Measurements from ENCODE around the gene CLPSL2.

The CLPSL2 gene

GRCh38 chr6:35737413-35738211 lies 38.8 kb upstream of the CLPSL2 start:
- ATAC-seq (peak; percentile 69), DNase-seq (ENCODE audit: low spot score in 2 of 2) (peak in 1 of 2 donors; percentile 62)
- H3K27ac Mint-ChIP-seq: peak overlapping the region; percentile 32
- H3K4me1 Mint-ChIP-seq: peaks cover 38% of the 10 kb centered on the region
- H3K36me3 Mint-ChIP-seq: no peaks in the 10 kb centered on the region
- H3K9me3 Mint-ChIP-seq: no peaks in the 10 kb centered on the region
- H3K4me3 Mint-ChIP-seq: no peak overlapping the region

GRCh38 chr6:35739645-35740524 lies 36.5 kb upstream of the CLPSL2 start:
- ATAC-seq (no peak), DNase-seq (ENCODE audit: low spot score in 2 of 2) (no peak)
- H3K27ac Mint-ChIP-seq: no peak overlapping the region
- no peak overlapping the region for H3K4me3 Mint-ChIP-seq
- no peaks in the 10 kb centered on the region for H3K9me3 Mint-ChIP-seq
- H3K36me3 Mint-ChIP-seq: no peaks in the 10 kb centered on the region
- peaks cover 25% of the 10 kb centered on the region for H3K4me1 Mint-ChIP-seq

GRCh38 chr6:35742842-35743241 lies 33.6 kb upstream of the CLPSL2 start:
- Mint-ChIP-seq H3K36me3 (no peaks in the 10 kb centered on the region), H3K4me1 (no peaks in the 10 kb centered on the region), H3K4me3 (no peak overlapping the region), H3K27ac (no peak overlapping the region), H3K9me3 (peaks cover 5% of the 10 kb centered on the region)
- no peak for DNase-seq (ENCODE audit: low spot score in 2 of 2)
- no peak for ATAC-seq

GRCh38 chr6:35745509-35745908 lies 30.9 kb upstream of the CLPSL2 start:
- Mint-ChIP-seq H3K9me3 (peaks cover 6% of the 10 kb centered on the region), H3K4me1 (no peaks in the 10 kb centered on the region), H3K36me3 (no peaks in the 10 kb centered on the region), H3K27ac (no peak overlapping the region), H3K4me3 (no peak overlapping the region)
- ATAC-seq (no peak), DNase-seq (ENCODE audit: low spot score in 2 of 2) (no peak)

GRCh38 chr6:35746516-35746915 lies 29.9 kb upstream of the CLPSL2 start:
- no peak overlapping the region for H3K27ac Mint-ChIP-seq
- H3K9me3 Mint-ChIP-seq: peaks cover 6% of the 10 kb centered on the region
- no peaks in the 10 kb centered on the region for H3K36me3 Mint-ChIP-seq
- no peak overlapping the region for H3K4me3 Mint-ChIP-seq
- DNase-seq (ENCODE audit: low spot score in 2 of 2) (no peak), ATAC-seq (no peak)
- H3K4me1 Mint-ChIP-seq: peaks cover 2% of the 10 kb centered on the region

- peaks cover 6% of the 10 kb centered on the region for H3K9me3 Mint-ChIP-seq
- H3K4me1 Mint-ChIP-seq: peaks cover 12% of the 10 kb centered on the region
- no peak overlapping the region for H3K27ac Mint-ChIP-seq
- DNase-seq (ENCODE audit: low spot score in 2 of 2): no peak
- no peaks in the 10 kb centered on the region for H3K36me3 Mint-ChIP-seq
- no peak overlapping the region for H3K4me3 Mint-ChIP-seq
- ATAC-seq: no peak
Observed at GRCh38 chr6:35747877-35748276, 28.5 kb upstream of the CLPSL2 start.

GRCh38 chr6:35750557-35750956 lies 25.8 kb upstream of the CLPSL2 start:
- peaks cover 6% of the 10 kb centered on the region for H3K9me3 Mint-ChIP-seq
- peaks cover 12% of the 10 kb centered on the region for H3K4me1 Mint-ChIP-seq
- no peak overlapping the region for H3K27ac Mint-ChIP-seq
- no peak for DNase-seq (ENCODE audit: low spot score in 2 of 2)
- no peaks in the 10 kb centered on the region for H3K36me3 Mint-ChIP-seq
- no peak overlapping the region for H3K4me3 Mint-ChIP-seq
- ATAC-seq: peak; percentile 52

GRCh38 chr6:35751594-35751993 lies 24.8 kb upstream of the CLPSL2 start:
- H3K36me3 Mint-ChIP-seq: no peaks in the 10 kb centered on the region
- H3K9me3 Mint-ChIP-seq: peaks cover 6% of the 10 kb centered on the region
- H3K27ac Mint-ChIP-seq: peak overlapping the region; percentile 58
- peak in 1 of 2 donors; percentile 71 for DNase-seq (ENCODE audit: low spot score in 2 of 2)
- H3K4me3 Mint-ChIP-seq: no peak overlapping the region
- peak; percentile 97 for ATAC-seq
- H3K4me1 Mint-ChIP-seq: peaks cover 12% of the 10 kb centered on the region

GRCh38 chr6:35752330-35752729 lies 24.1 kb upstream of the CLPSL2 start:
- Mint-ChIP-seq H3K4me3 (no peak overlapping the region), H3K9me3 (peaks cover 6% of the 10 kb centered on the region), H3K27ac (peak overlapping the region; percentile 58), H3K36me3 (no peaks in the 10 kb centered on the region), H3K4me1 (peaks cover 12% of the 10 kb centered on the region)
- no peak for ATAC-seq
- DNase-seq (ENCODE audit: low spot score in 2 of 2): no peak

GRCh38 chr6:35754452-35755277 lies 21.7 kb upstream of the CLPSL2 start:
- no peaks in the 10 kb centered on the region for H3K9me3 Mint-ChIP-seq
- H3K36me3 Mint-ChIP-seq: no peaks in the 10 kb centered on the region
- H3K27ac Mint-ChIP-seq: no peak overlapping the region

GRCh38 chr6:35755278-35755924 lies 21.0 kb upstream of the CLPSL2 start:
- ATAC-seq: no peak
- H3K4me1 Mint-ChIP-seq: peaks cover 20% of the 10 kb centered on the region

More at GRCh38 chr6:35754452-35755277, 21.7 kb upstream of the CLPSL2 start:
- no peak overlapping the region for H3K4me3 Mint-ChIP-seq
- no peak for DNase-seq (ENCODE audit: low spot score in 2 of 2)
- H3K4me1 Mint-ChIP-seq: peaks cover 20% of the 10 kb centered on the region
- ATAC-seq: no peak

GRCh38 chr6:35757456-35758123 lies 18.8 kb upstream of the CLPSL2 start:
- H3K9me3 Mint-ChIP-seq: no peaks in the 10 kb centered on the region
- ATAC-seq (peak; percentile 48), DNase-seq (ENCODE audit: low spot score in 2 of 2) (no peak)
- no peaks in the 10 kb centered on the region for H3K36me3 Mint-ChIP-seq
- no peak overlapping the region for H3K4me3 Mint-ChIP-seq
- peaks cover 8% of the 10 kb centered on the region for H3K4me1 Mint-ChIP-seq
- no peak overlapping the region for H3K27ac Mint-ChIP-seq

More at GRCh38 chr6:35755278-35755924, 21.0 kb upstream of the CLPSL2 start:
- H3K9me3 Mint-ChIP-seq: no peaks in the 10 kb centered on the region
- no peak overlapping the region for H3K4me3 Mint-ChIP-seq
- DNase-seq (ENCODE audit: low spot score in 2 of 2): no peak
- no peaks in the 10 kb centered on the region for H3K36me3 Mint-ChIP-seq
- H3K27ac Mint-ChIP-seq: no peak overlapping the region

GRCh38 chr6:35759426-35759825 lies 17.0 kb upstream of the CLPSL2 start:
- no peaks in the 10 kb centered on the region for H3K36me3 Mint-ChIP-seq
- peaks cover 21% of the 10 kb centered on the region for H3K4me1 Mint-ChIP-seq
- H3K27ac Mint-ChIP-seq: no peak overlapping the region
- no peak overlapping the region for H3K4me3 Mint-ChIP-seq
- no peak for DNase-seq (ENCODE audit: low spot score in 2 of 2)
- ATAC-seq: no peak
- no peaks in the 10 kb centered on the region for H3K9me3 Mint-ChIP-seq

GRCh38 chr6:35765739-35766138 lies 10.7 kb upstream of the CLPSL2 start:
- ATAC-seq (no peak), DNase-seq (ENCODE audit: low spot score in 2 of 2) (no peak)
- Mint-ChIP-seq H3K4me1 (peaks cover 14% of the 10 kb centered on the region), H3K4me3 (no peak overlapping the region), H3K9me3 (no peaks in the 10 kb centered on the region), H3K27ac (no peak overlapping the region), H3K36me3 (no peaks in the 10 kb centered on the region)

Measured in stimulated activated effector memory CD8-positive, alpha-beta T cell treated with anti-CD3 and anti-CD28 coated beads, Interleukin-12 subunit alpha, Interleukin-12 subunit beta, amount 100 ng/mL, for 72 hours (primary cell).